Measurements from ENCODE around the gene FBXO5.

Gene FBXO5

GRCh38 chr6:153024709-153025017, 41.8 kb upstream of the FBXO5 start:
- no peak overlapping the region for H3K4me3 ChIP-seq (ENCODE audit: low read depth, low read length)
- in situ Hi-C loops (cut with HindIII; ENCODE audit: low sequenced_read_pairs), result no loop called here

GRCh38 chr6:153023977-153024708, 41.3 kb upstream of the FBXO5 start:
- no peak overlapping the region for H3K4me3 ChIP-seq (ENCODE audit: low read depth, low read length)
- in situ Hi-C loops (cut with HindIII; ENCODE audit: low sequenced_read_pairs), result no loop called here
- TF ChIP-seq CTCF (IDR thresholded peaks at IDR 0.05; ENCODE audit: low read depth, low read length), result peak; percentile 74

More at GRCh38 chr6:153024709-153025017, 41.8 kb upstream of the FBXO5 start:
- TF ChIP-seq CTCF (IDR thresholded peaks at IDR 0.05; ENCODE audit: low read depth, low read length), result no peak
- no peak for DNase-seq (ENCODE audit: low read depth, low spot score)

GRCh38 chr6:153018355-153018754, 35.5 kb upstream of the FBXO5 start:
- TF ChIP-seq CTCF (IDR thresholded peaks at IDR 0.05; ENCODE audit: low read depth, low read length), result no peak
- DNase-seq (ENCODE audit: low read depth, low spot score), result no peak
- H3K4me3 ChIP-seq (ENCODE audit: low read depth, low read length), result no peak overlapping the region
- in situ Hi-C loops (cut with HindIII; ENCODE audit: low sequenced_read_pairs), result no loop called here

More at GRCh38 chr6:153023977-153024708, 41.3 kb upstream of the FBXO5 start:
- DNase-seq (ENCODE audit: low read depth, low spot score), result peak; percentile 58

GRCh38 chr6:153016846-153017245, 34.0 kb upstream of the FBXO5 start:
- no peak for TF ChIP-seq CTCF (IDR thresholded peaks at IDR 0.05; ENCODE audit: low read depth, low read length)
- in situ Hi-C loops (cut with HindIII; ENCODE audit: low sequenced_read_pairs), result no loop called here
- H3K4me3 ChIP-seq (ENCODE audit: low read depth, low read length), result no peak overlapping the region
- DNase-seq (ENCODE audit: low read depth, low spot score), result no peak

GRCh38 chr6:153015094-153015640, 32.3 kb upstream of the FBXO5 start:
- no peak for DNase-seq (ENCODE audit: low read depth, low spot score)
- H3K4me3 ChIP-seq (ENCODE audit: low read depth, low read length), result no peak overlapping the region
- no peak for TF ChIP-seq CTCF (IDR thresholded peaks at IDR 0.05; ENCODE audit: low read depth, low read length)
- in situ Hi-C loops (cut with HindIII; ENCODE audit: low sequenced_read_pairs), result no loop called here

GRCh38 chr6:153013438-153013837, 30.6 kb upstream of the FBXO5 start:
- TF ChIP-seq CTCF (IDR thresholded peaks at IDR 0.05; ENCODE audit: low read depth, low read length), result no peak
- DNase-seq (ENCODE audit: low read depth, low spot score), result peak; percentile 32
- in situ Hi-C loops (cut with HindIII; ENCODE audit: low sequenced_read_pairs), result no loop called here

More at GRCh38 chr6:153013438-153013837, 30.6 kb upstream of the FBXO5 start:
- H3K4me3 ChIP-seq (ENCODE audit: low read depth, low read length), result no peak overlapping the region

All from astrocyte of the spinal cord (primary cell).